Trophoblast cell (in vitro differentiated cells and primary cell): ENCODE results near the gene MAP4K5.

Experiments
- DNase-seq, 2 donors: peaks; one replicate each; pipeline ENCODE4 v3.0.0-alpha.2; 2016
- H2AFZ ChIP-seq: 2 replicates; pipeline ENCODE4 v1.6.1; 2013; ENCODE audit warnings: low read length, moderate library complexity, mild to moderate bottlenecking; ENCODE audit not compliant: insufficient read depth, poor library complexity
- H2AK5ac ChIP-seq: 2 replicates; pipeline ENCODE4 v1.6.1; 2013; ENCODE audit warnings: mild to moderate bottlenecking, low read length
- H2BK120ac ChIP-seq: 2 replicates; pipeline ENCODE4 v1.6.1; 2013; ENCODE audit warnings: low read length, mild to moderate bottlenecking, moderate library complexity; ENCODE audit not compliant: insufficient read depth, poor library complexity
- H2BK12ac ChIP-seq: 2 replicates; pipeline ENCODE4 v1.6.1; 2013; ENCODE audit warnings: mild to moderate bottlenecking, low read length, moderate library complexity
- H2BK5ac ChIP-seq: 2 replicates; pipeline ENCODE4 v1.6.1; 2013; ENCODE audit warnings: low read length, low read depth, moderate library complexity, mild to moderate bottlenecking; ENCODE audit not compliant: poor library complexity
- H3K14ac ChIP-seq: 2 replicates; pipeline ENCODE4 v1.6.1; 2013; ENCODE audit warnings: mild to moderate bottlenecking, low read length
- H3K18ac ChIP-seq: 2 replicates; pipeline ENCODE4 v1.6.1; 2013; ENCODE audit warnings: mild to moderate bottlenecking, low read length
- H3K23ac ChIP-seq: 2 replicates; pipeline ENCODE4 v1.6.1; 2013; ENCODE audit warnings: low read length
- H3K27ac ChIP-seq: 2 replicates; pipeline ENCODE4 v1.5.1; 2013; ENCODE audit warnings: low read depth, mild to moderate bottlenecking, inconsistent platforms, low read length, moderate library complexity
- H3K27me3 ChIP-seq: 2 replicates; pipeline ENCODE4 v1.6.1; 2013; ENCODE audit warnings: inconsistent platforms, mild to moderate bottlenecking, low read length, moderate library complexity; ENCODE audit not compliant: insufficient read depth
- H3K36me3 ChIP-seq, 2 experiments: 1 replicate in 1 of 2; 2 replicates in 1 of 2; pipeline ENCODE4 v1.6.1; 2013; ENCODE audit warnings: low read length in 2 of 2, mild to moderate bottlenecking in 2 of 2, moderate library complexity in 1 of 2; ENCODE audit not compliant: insufficient read depth in 2 of 2, control insufficient read depth in 1 of 2
- H3K4ac ChIP-seq: 2 replicates; pipeline ENCODE4 v1.6.1; 2013; ENCODE audit warnings: low read depth, mild to moderate bottlenecking, low read length, moderate library complexity
- H3K4me1 ChIP-seq, 2 experiments: 1 replicate in 1 of 2; 2 replicates in 1 of 2; pipeline ENCODE4 v1.6.1; 2013; ENCODE audit warnings: low read length in 2 of 2, mild to moderate bottlenecking in 2 of 2, moderate library complexity in 1 of 2; ENCODE audit not compliant: insufficient read depth in 2 of 2, control insufficient read depth in 1 of 2
- H3K4me2 ChIP-seq: 2 replicates; pipeline ENCODE4 v1.6.1; 2013; ENCODE audit warnings: inconsistent platforms, mild to moderate bottlenecking, low read length, moderate library complexity
- H3K4me3 ChIP-seq: 2 replicates; pipeline ENCODE4 v1.5.1; 2013; ENCODE audit warnings: mild to moderate bottlenecking, low read depth, low read length, inconsistent platforms
- H3K79me1 ChIP-seq: one replicate; pipeline ENCODE4 v1.6.1; 2013; ENCODE audit warnings: low read length
- H3K79me2 ChIP-seq: 2 replicates; pipeline ENCODE4 v1.6.1; 2013; ENCODE audit warnings: low read length, mild to moderate bottlenecking; ENCODE audit not compliant: control insufficient read depth, insufficient read depth, poor library complexity
- H3K9ac ChIP-seq: 2 replicates; pipeline ENCODE4 v1.6.1; 2013; ENCODE audit warnings: mild to moderate bottlenecking, low read length
- H3K9me3 ChIP-seq: 2 replicates; pipeline ENCODE4 v1.6.1; 2013; ENCODE audit warnings: low read depth, mild to moderate bottlenecking, control low read depth, inconsistent platforms, low read length; ENCODE audit not compliant: insufficient read depth
- H4K12ac ChIP-seq: 2 replicates; pipeline ENCODE4 v1.6.1; 2013; ENCODE audit warnings: low read depth, mild to moderate bottlenecking, low read length, moderate library complexity
- H4K8ac ChIP-seq: 2 replicates; pipeline ENCODE4 v1.6.1; 2013; ENCODE audit warnings: low read depth, mild to moderate bottlenecking, low read length, moderate library complexity
- H4K91ac ChIP-seq: one replicate; pipeline ENCODE4 v1.6.1; 2013; ENCODE audit warnings: low read depth, mild to moderate bottlenecking, low read length, moderate library complexity
- WGBS: extraction: QIAGEN DNeasy Blood & Tissue Kit; methylation state at CpG from one replicate; pipeline ENCODE4 v1.1.7; 2013; ENCODE audit warnings: missing lambda C conversion rate; ENCODE audit not compliant: insufficient read length, insufficient coverage; ENCODE audit errors: extremely low coverage; 5-methylcytosine and 5-hydroxymethylcytosine counted together

The MAP4K5 gene

GRCh38 chr14:50530358-50530757, 2.0 kb downstream of the MAP4K5 start:
- H3K18ac ChIP-seq: no peak overlapping the region
- H3K36me3 ChIP-seq: peaks cover 0 to 5% of the 10 kb centered on the region in 2 experiments
- H3K4me1 ChIP-seq: peaks cover 6 to 8% of the 10 kb centered on the region in 2 experiments
- no CpG with 5 or more reads among the region's 1 CpG for WGBS
- H2AFZ ChIP-seq: no peak overlapping the region
- H3K9ac ChIP-seq: no peak overlapping the region
- H3K4me3 ChIP-seq: no peak overlapping the region
- peak in 1 of 2 donors; percentile 61 for DNase-seq
- no peak overlapping the region for H2BK120ac ChIP-seq
- no peak overlapping the region for H2AK5ac ChIP-seq
- no peak overlapping the region for H4K12ac ChIP-seq
- peaks cover 22% of the 10 kb centered on the region for H3K79me2 ChIP-seq
- H2BK5ac ChIP-seq: no peak overlapping the region
- H3K9me3 ChIP-seq: no peaks in the 10 kb centered on the region
- H3K4ac ChIP-seq: no peak overlapping the region
- no peak overlapping the region for H4K8ac ChIP-seq
- no peak overlapping the region for H2BK12ac ChIP-seq
- H3K27me3 ChIP-seq: no peaks in the 10 kb centered on the region
- H4K91ac ChIP-seq: no peak overlapping the region
- no peak overlapping the region for H3K4me2 ChIP-seq
- no peak overlapping the region for H3K23ac ChIP-seq
- no peak overlapping the region for H3K27ac ChIP-seq
- H3K79me1 ChIP-seq: peaks cover 10% of the 10 kb centered on the region
- no peak overlapping the region for H3K14ac ChIP-seq

- no peak overlapping the region for H4K91ac ChIP-seq
- H4K12ac ChIP-seq: no peak overlapping the region
- no peak overlapping the region for H4K8ac ChIP-seq
- H2BK12ac ChIP-seq: no peak overlapping the region
- no peak overlapping the region for H2BK120ac ChIP-seq
- DNase-seq: no peak
- H3K4me3 ChIP-seq: no peak overlapping the region
- WGBS: 100% methylated on average over 1 of the region's 6 CpGs
- no peak overlapping the region for H3K14ac ChIP-seq
- peaks cover 10% of the 10 kb centered on the region for H3K79me1 ChIP-seq
- no peak overlapping the region for H2BK5ac ChIP-seq
- no peaks in the 10 kb centered on the region for H3K27me3 ChIP-seq
- no peak overlapping the region for H2AFZ ChIP-seq
- no peak overlapping the region for H3K27ac ChIP-seq
- H2AK5ac ChIP-seq: no peak overlapping the region
- peaks cover 6 to 8% of the 10 kb centered on the region in 2 experiments for H3K4me1 ChIP-seq
- no peak overlapping the region for H3K18ac ChIP-seq
- no peaks in the 10 kb centered on the region for H3K9me3 ChIP-seq
- H3K9ac ChIP-seq: no peak overlapping the region
- no peak overlapping the region for H3K23ac ChIP-seq
- H3K36me3 ChIP-seq: peaks cover 0 to 5% of the 10 kb centered on the region in 2 experiments
- H3K79me2 ChIP-seq: peaks cover 23% of the 10 kb centered on the region
- H3K4me2 ChIP-seq: no peak overlapping the region
- H3K4ac ChIP-seq: peak overlapping the region; percentile 98
Observed at GRCh38 chr14:50529288-50530179, 2.8 kb downstream of the MAP4K5 start.

- Histone ChIP-seq H3K18ac (no peak overlapping the region), H4K12ac (no peak overlapping the region), H2AFZ (no peak overlapping the region), H3K4me1 (peaks cover 6 to 8% of the 10 kb centered on the region in 2 experiments), H3K23ac (no peak overlapping the region), H3K4ac (no peak overlapping the region), H3K27me3 (no peaks in the 10 kb centered on the region), H3K4me3 (no peak overlapping the region), H3K36me3 (peaks cover 0 to 5% of the 10 kb centered on the region in 2 experiments), H3K79me2 (peaks cover 23% of the 10 kb centered on the region), H2BK120ac (no peak overlapping the region), H3K14ac (no peak overlapping the region), H3K4me2 (no peak overlapping the region), H2BK12ac (no peak overlapping the region), H2BK5ac (no peak overlapping the region), H3K9me3 (no peaks in the 10 kb centered on the region), H3K27ac (no peak overlapping the region), H4K8ac (no peak overlapping the region), H2AK5ac (no peak overlapping the region), H3K79me1 (peaks cover 10% of the 10 kb centered on the region), H3K9ac (no peak overlapping the region), H4K91ac (no peak overlapping the region)
- no CpG with 5 or more reads among the region's 1 CpG for WGBS
- DNase-seq: no peak
Observed at GRCh38 chr14:50528000-50528399, 4.4 kb downstream of the MAP4K5 start.

- DNase-seq: peak in 1 of 2 donors; percentile 75
- Histone ChIP-seq H3K27ac (no peak overlapping the region), H3K9ac (no peak overlapping the region), H4K12ac (no peak overlapping the region), H3K4me1 (peaks cover 2 to 4% of the 10 kb centered on the region in 2 experiments), H2AK5ac (no peak overlapping the region), H3K14ac (no peak overlapping the region), H3K4me2 (no peak overlapping the region), H3K27me3 (no peaks in the 10 kb centered on the region), H3K79me2 (peaks cover 13% of the 10 kb centered on the region), H2AFZ (no peak overlapping the region), H3K36me3 (peaks cover 2 to 5% of the 10 kb centered on the region in 2 experiments), H3K4me3 (no peak overlapping the region), H3K18ac (no peak overlapping the region), H3K23ac (no peak overlapping the region), H3K79me1 (no peaks in the 10 kb centered on the region), H3K9me3 (no peaks in the 10 kb centered on the region), H4K91ac (no peak overlapping the region), H2BK12ac (no peak overlapping the region), H2BK5ac (no peak overlapping the region), H3K4ac (peak overlapping the region; percentile 71), H4K8ac (no peak overlapping the region), H2BK120ac (no peak overlapping the region)
- no CpG with 5 or more reads among the region's 6 CpGs for WGBS
Observed at GRCh38 chr14:50524731-50525515, 7.4 kb downstream of the MAP4K5 start.
